NCI-H1436 (cell line): ENCODE measurements around the gene TNS4.
"Not testable (repeated sequence)": the region's sequence is repeated elsewhere in the genome, so short reads cannot be mapped to it uniquely, and the experiment has no call there.

Source experiments
- DNase-seq: peaks from one replicate; lab custom pipeline; 2025; lab: John Stamatoyannopoulos, UW

Gene TNS4

GRCh38 chr17:40501499-40501911 lies at the start of gene TNS4:
Gene TNS4, minus strand, starts transcription at chr17:40501623. Its CDS starts 5,198 bp downstream, at chr17:40496425.
- DNase-seq = no peak

GRCh38 chr17:40550608-40551007 lies 49.2 kb upstream of the TNS4 start:
- DNase-seq = no peak

- DNase-seq = peak; percentile 30
Observed at GRCh38 chr17:40548982-40549685, 47.7 kb upstream of the TNS4 start.

GRCh38 chr17:40548491-40548981 lies 47.1 kb upstream of the TNS4 start:
- no peak for DNase-seq

GRCh38 chr17:40547785-40548478 lies 46.5 kb upstream of the TNS4 start:
- DNase-seq = no peak

- peak; percentile 98 for DNase-seq
Observed at GRCh38 chr17:40547079-40547784, 45.8 kb upstream of the TNS4 start.

GRCh38 chr17:40546497-40546896 lies 45.1 kb upstream of the TNS4 start:
- DNase-seq = not testable (repeated sequence)

GRCh38 chr17:40545660-40546059 lies 44.2 kb upstream of the TNS4 start:
- no peak for DNase-seq

GRCh38 chr17:40542558-40543411 lies 41.4 kb upstream of the TNS4 start:
- DNase-seq = peak; percentile 33

- peak; percentile 75 for DNase-seq
Observed at GRCh38 chr17:40541873-40542557, 40.6 kb upstream of the TNS4 start.

- no peak for DNase-seq
Observed at GRCh38 chr17:40541060-40541872, 39.8 kb upstream of the TNS4 start.

GRCh38 chr17:40540448-40540847 lies 39.0 kb upstream of the TNS4 start:
- DNase-seq = no peak

- no peak for DNase-seq
Observed at GRCh38 chr17:40539711-40540411, 38.4 kb upstream of the TNS4 start.

GRCh38 chr17:40538936-40539705 lies 37.7 kb upstream of the TNS4 start:
- no peak for DNase-seq

- no peak for DNase-seq
Observed at GRCh38 chr17:40538019-40538935, 36.9 kb upstream of the TNS4 start.

GRCh38 chr17:40536295-40537171 lies 35.1 kb upstream of the TNS4 start:
- no peak for DNase-seq

GRCh38 chr17:40535924-40536294 lies 34.5 kb upstream of the TNS4 start:
- DNase-seq = no peak
